Activated CD4-positive, alpha-beta T cell treated with anti-CD3 and anti-CD28 coated beads, Interleukin-2, amount 10 ng/mL, durations not matched to agents 7 days and 5 days (primary cell): ENCODE measurements around the gene ARNT2. TPM values are rescaled to one million over a fixed set of nuclear protein-coding genes. Genes with fewer than 3 reads are reported as not detected.

Experiments used
- CTCF ChIA-PET: fragments of 350-600 bp; sonication (Branson Sonifier 250); formaldehyde crosslinking; loops from one replicate; lab custom pipeline; 2021; ENCODE audit warnings: antibody characterized with exemption; lab: Charles Lee
- POLR2A ChIA-PET: fragments of 350-600 bp; sonication (Branson Sonifier 250); formaldehyde crosslinking; loops from one replicate; lab custom pipeline; 2021; ENCODE audit warnings: antibody characterized with exemption; lab: Charles Lee
- DNase-seq: peaks from one replicate; pipeline ENCODE4 v3.0.0-alpha.2; 2020
- H3K27ac Mint-ChIP-seq: one replicate; pipeline ENCODE4 v1.8.0; 2021; ENCODE audit warnings: mild to moderate bottlenecking, moderate library complexity, mixed read lengths
- H3K27me3 Mint-ChIP-seq: one replicate; pipeline ENCODE4 v1.8.0; 2021; ENCODE audit warnings: mixed read lengths
- H3K36me3 Mint-ChIP-seq: one replicate; pipeline ENCODE4 v1.8.0; 2021; ENCODE audit warnings: low read depth, mixed read lengths
- H3K4me1 Mint-ChIP-seq: one replicate; pipeline ENCODE4 v1.8.0; 2021; ENCODE audit warnings: mixed read lengths
- H3K4me3 Mint-ChIP-seq: one replicate; pipeline ENCODE4 v1.8.0; 2021; ENCODE audit warnings: mild to moderate bottlenecking, moderate library complexity, mixed read lengths
- H3K9me3 Mint-ChIP-seq: one replicate; pipeline ENCODE4 v1.8.0; 2021; ENCODE audit warnings: mixed read lengths
- total RNA-seq, 2 experiments: library from RNA; stranded (reverse); gene quantifications; one replicate each; pipeline ENCODE4 v1.2.3, GENCODE V29; 2021

ARNT2 gene
- not detected for total RNA-seq

GRCh38 chr15:80404057-80404760 lies at the start of gene ARNT2:
ARNT2 (plus strand) TSS chr15:80404382; CDS start chr15:80404516, 134 bp downstream.
- Mint-ChIP-seq H3K27ac (no peak within 1 kb of the TSS), H3K9me3 (no peaks in the 10 kb centered on the region), H3K36me3 (no peaks in the 10 kb centered on the region), H3K4me1 (no peaks in the 10 kb centered on the region), H3K27me3 (peaks cover 65% of the 10 kb centered on the region), H3K4me3 (no peak within 1 kb of the TSS)
- ChIA-PET POLR2A (no interaction called here), CTCF (no interaction called here)
- no peak for DNase-seq

GRCh38 chr15:80367094-80367493 lies 37.1 kb upstream of the ARNT2 start:
- POLR2A ChIA-PET = no interaction called here
- Mint-ChIP-seq H3K36me3 (no peaks in the 10 kb centered on the region), H3K4me1 (no peaks in the 10 kb centered on the region), H3K27me3 (no peaks in the 10 kb centered on the region), H3K9me3 (peaks cover 38% of the 10 kb centered on the region), H3K27ac (no peak overlapping the region), H3K4me3 (no peak overlapping the region)
- CTCF ChIA-PET = no interaction called here
- DNase-seq = no peak

GRCh38 chr15:80367661-80368060 lies 36.5 kb upstream of the ARNT2 start:
- no peak overlapping the region for H3K4me3 Mint-ChIP-seq
- DNase-seq = no peak
- no peaks in the 10 kb centered on the region for H3K4me1 Mint-ChIP-seq
- no peaks in the 10 kb centered on the region for H3K36me3 Mint-ChIP-seq
- H3K27me3 Mint-ChIP-seq = no peaks in the 10 kb centered on the region
- H3K27ac Mint-ChIP-seq = no peak overlapping the region
- POLR2A ChIA-PET = no interaction called here
- peaks cover 38% of the 10 kb centered on the region for H3K9me3 Mint-ChIP-seq
- CTCF ChIA-PET = no interaction called here

- Mint-ChIP-seq H3K27me3 (no peaks in the 10 kb centered on the region), H3K27ac (no peak overlapping the region), H3K9me3 (peaks cover 24% of the 10 kb centered on the region), H3K4me3 (no peak overlapping the region), H3K36me3 (no peaks in the 10 kb centered on the region), H3K4me1 (no peaks in the 10 kb centered on the region)
- ChIA-PET POLR2A (no interaction called here), CTCF (no interaction called here)
- DNase-seq = no peak
Measured at GRCh38 chr15:80371924-80372323, 32.3 kb upstream of the ARNT2 start.

- H3K27me3 Mint-ChIP-seq = peaks cover 6% of the 10 kb centered on the region
- DNase-seq = no peak
- ChIA-PET POLR2A (no interaction called here), CTCF (no interaction called here)
- H3K27ac Mint-ChIP-seq = no peak overlapping the region
- no peaks in the 10 kb centered on the region for H3K4me1 Mint-ChIP-seq
- H3K36me3 Mint-ChIP-seq = no peaks in the 10 kb centered on the region
- H3K9me3 Mint-ChIP-seq = peaks cover 3% of the 10 kb centered on the region
- H3K4me3 Mint-ChIP-seq = no peak overlapping the region
Measured at GRCh38 chr15:80374441-80374840, 29.7 kb upstream of the ARNT2 start.

- ChIA-PET CTCF (no interaction called here), POLR2A (no interaction called here)
- Mint-ChIP-seq H3K9me3 (no peaks in the 10 kb centered on the region), H3K4me1 (no peaks in the 10 kb centered on the region), H3K27me3 (peaks cover 10% of the 10 kb centered on the region), H3K4me3 (no peak overlapping the region), H3K36me3 (no peaks in the 10 kb centered on the region), H3K27ac (no peak overlapping the region)
- DNase-seq = no peak
Measured at GRCh38 chr15:80375968-80376891, 28.0 kb upstream of the ARNT2 start.

GRCh38 chr15:80379693-80380092 lies 24.5 kb upstream of the ARNT2 start:
- DNase-seq = no peak
- Mint-ChIP-seq H3K27ac (no peak overlapping the region), H3K27me3 (peaks cover 20% of the 10 kb centered on the region), H3K4me1 (no peaks in the 10 kb centered on the region), H3K4me3 (no peak overlapping the region), H3K36me3 (no peaks in the 10 kb centered on the region), H3K9me3 (no peaks in the 10 kb centered on the region)
- POLR2A ChIA-PET = no interaction called here
- CTCF ChIA-PET = no interaction called here

GRCh38 chr15:80380154-80380553 lies 24.0 kb upstream of the ARNT2 start:
- H3K4me3 Mint-ChIP-seq = no peak overlapping the region
- no peaks in the 10 kb centered on the region for H3K4me1 Mint-ChIP-seq
- ChIA-PET CTCF (no interaction called here), POLR2A (no interaction called here)
- no peaks in the 10 kb centered on the region for H3K9me3 Mint-ChIP-seq
- H3K27me3 Mint-ChIP-seq = peaks cover 20% of the 10 kb centered on the region
- no peaks in the 10 kb centered on the region for H3K36me3 Mint-ChIP-seq
- DNase-seq = no peak
- no peak overlapping the region for H3K27ac Mint-ChIP-seq

- no peak for DNase-seq
- no peaks in the 10 kb centered on the region for H3K36me3 Mint-ChIP-seq
- no peaks in the 10 kb centered on the region for H3K9me3 Mint-ChIP-seq
- no peak overlapping the region for H3K27ac Mint-ChIP-seq
- H3K4me3 Mint-ChIP-seq = no peak overlapping the region
- no peaks in the 10 kb centered on the region for H3K4me1 Mint-ChIP-seq
- peaks cover 20% of the 10 kb centered on the region for H3K27me3 Mint-ChIP-seq
- ChIA-PET CTCF (no interaction called here), POLR2A (no interaction called here)
Measured at GRCh38 chr15:80382285-80382684, 21.9 kb upstream of the ARNT2 start.

GRCh38 chr15:80384432-80384831 lies 19.8 kb upstream of the ARNT2 start:
- no peaks in the 10 kb centered on the region for H3K4me1 Mint-ChIP-seq
- POLR2A ChIA-PET = no interaction called here
- H3K9me3 Mint-ChIP-seq = no peaks in the 10 kb centered on the region
- CTCF ChIA-PET = interaction anchor here (0.6 kb wide), 1 partner anchor 596 kb away, joined by 3 read pairs; no protein-coding TSS in a partner anchor
- H3K36me3 Mint-ChIP-seq = no peaks in the 10 kb centered on the region
- peaks cover 14% of the 10 kb centered on the region for H3K27me3 Mint-ChIP-seq
- no peak overlapping the region for H3K27ac Mint-ChIP-seq
- no peak for DNase-seq
- no peak overlapping the region for H3K4me3 Mint-ChIP-seq

- ChIA-PET POLR2A (no interaction called here), CTCF (no interaction called here)
- Mint-ChIP-seq H3K4me1 (no peaks in the 10 kb centered on the region), H3K9me3 (no peaks in the 10 kb centered on the region), H3K4me3 (no peak overlapping the region), H3K27me3 (peaks cover 14% of the 10 kb centered on the region), H3K36me3 (no peaks in the 10 kb centered on the region), H3K27ac (no peak overlapping the region)
- no peak for DNase-seq
Measured at GRCh38 chr15:80386151-80386550, 18.0 kb upstream of the ARNT2 start.

- no peak overlapping the region for H3K27ac Mint-ChIP-seq
- H3K27me3 Mint-ChIP-seq = peaks cover 3% of the 10 kb centered on the region
- no peaks in the 10 kb centered on the region for H3K4me1 Mint-ChIP-seq
- H3K4me3 Mint-ChIP-seq = no peak overlapping the region
- no peak for DNase-seq
- H3K36me3 Mint-ChIP-seq = no peaks in the 10 kb centered on the region
- ChIA-PET CTCF (interaction anchor here (0.6 kb wide), 1 partner anchor 18 kb away, joined by 3 read pairs; no protein-coding TSS in a partner anchor), POLR2A (no interaction called here)
- no peaks in the 10 kb centered on the region for H3K9me3 Mint-ChIP-seq
Measured at GRCh38 chr15:80388326-80388725, 15.9 kb upstream of the ARNT2 start.

GRCh38 chr15:80389370-80389769 lies 14.8 kb upstream of the ARNT2 start:
- Mint-ChIP-seq H3K27me3 (peaks cover 5% of the 10 kb centered on the region), H3K4me1 (no peaks in the 10 kb centered on the region), H3K9me3 (no peaks in the 10 kb centered on the region), H3K36me3 (no peaks in the 10 kb centered on the region), H3K4me3 (no peak overlapping the region), H3K27ac (no peak overlapping the region)
- POLR2A ChIA-PET = no interaction called here
- CTCF ChIA-PET = no interaction called here
- no peak for DNase-seq
